Measurements from ENCODE around the gene C1GALT1. TPM values are rescaled to one million over a fixed set of nuclear protein-coding genes. Genes with fewer than 3 reads are reported as not detected.

The C1GALT1 gene
- total and polyA plus RNA-seq, 2 experiments from 2014 or later = 58.2 to 203 TPM

- TF ChIP-seq ZNF462 (CRISPR knock-in tag; IDR thresholded peaks at IDR 0.05) = no peak
- TF ChIP-seq ETS1 (IDR thresholded peaks at IDR 0.05) = no peak
- no peak for TF ChIP-seq EZH2phosphoT487 (IDR thresholded peaks at IDR 0.05; ENCODE audit: unreplicated experiment)
- TF ChIP-seq POLR2AphosphoS5 (IDR thresholded peaks at IDR 0.05; ENCODE audit: low read depth) = no peak
- TF ChIP-seq STAT1 (IDR thresholded peaks at IDR 0.05; ENCODE audit: unreplicated experiment) = no peak
- no peak for TF ChIP-seq CTCF (conservative IDR thresholded peaks at IDR 0.05; ENCODE audit: low read depth in 2 of 2)
- no peak for TF ChIP-seq CREB1 (CRISPR knock-in tag; IDR thresholded peaks at IDR 0.05; ENCODE audit: low read depth)
- no peak for TF ChIP-seq NANOG (IDR thresholded peaks at IDR 0.05; ENCODE audit: borderline replicate concordance)
- TF ChIP-seq REST (IDR thresholded peaks at IDR 0.05; ENCODE audit: unreplicated experiment) = no peak
- TF ChIP-seq JUNB (IDR thresholded peaks at IDR 0.05; ENCODE audit: unreplicated experiment) = no peak
- TF ChIP-seq ZNF114 (CRISPR knock-in tag; IDR thresholded peaks at IDR 0.05) = no peak
- TF ChIP-seq EZH2 (IDR thresholded peaks at IDR 0.05; ENCODE audit: low read depth, unreplicated experiment) = no peak
- no peak for TF ChIP-seq ZNF331 (CRISPR knock-in tag; IDR thresholded peaks at IDR 0.05; ENCODE audit: low read depth)
- Mint-ChIP-seq H3K36me3 (ENCODE audit: low read depth) (no peaks in the 10 kb centered on the region), H3K27ac (no peak overlapping the region), H3K4me3 (no peak overlapping the region), H3K27me3 (ENCODE audit: insufficient read depth, low read depth, poor library complexity) (no peaks in the 10 kb centered on the region), H3K9me3 (no peaks in the 10 kb centered on the region; the same call in 2 of the 3 replicates), H3K4me1 (peaks cover 11% of the 10 kb centered on the region)
- ATAC-seq = no peak
- H3K36me3 ChIP-seq (ENCODE audit: insufficient read depth) = no peaks in the 10 kb centered on the region
- H3K27ac ChIP-seq (ENCODE audit: low read depth) = no peak overlapping the region
- H3K4me3 ChIP-seq = no peak overlapping the region
- H3K4me2 ChIP-seq = no peak overlapping the region
- DNase-seq (ENCODE audit: low spot score) = no peak
- no peaks in the 10 kb centered on the region for H3K27me3 ChIP-seq (ENCODE audit: insufficient read depth)
- no peaks in the 10 kb centered on the region for H3F3A ChIP-seq (replicated peaks; ENCODE audit: low read depth)
- no peaks in the 10 kb centered on the region for H3K4me1 ChIP-seq (ENCODE audit: insufficient read depth)
- peaks cover 13% of the 10 kb centered on the region for H3K9me2 ChIP-seq (ENCODE audit: insufficient read depth)
- H4K20me1 ChIP-seq (replicated peaks; ENCODE audit: insufficient read depth) = no peaks in the 10 kb centered on the region
- H2AFZ ChIP-seq = no peak overlapping the region
- H3K79me2 ChIP-seq (replicated peaks; ENCODE audit: insufficient read depth) = no peaks in the 10 kb centered on the region
These were observed 83.0 kb downstream of the C1GALT1 start for GRCh38 chr7:7265081-7266075.
